GM19395 (cell line): ENCODE measurements around the gene SLC28A1.

Source experiments
- ATAC-seq: cut with Tn5 transposase; IDR thresholded peaks from one replicate; pipeline ENCODE4 v1.9.1; 2021; ENCODE audit warnings: mild to moderate bottlenecking, moderate library complexity; ENCODE audit not compliant: unreplicated experiment

The SLC28A1 gene

GRCh38 chr15:84885801-84886200 is 1.3 kb downstream of the SLC28A1 start:
- no peak for ATAC-seq

- no peak for ATAC-seq
These were observed 1.9 kb downstream of the SLC28A1 start for GRCh38 chr15:84886211-84886983.

- no peak for ATAC-seq
These were observed 2.5 kb downstream of the SLC28A1 start for GRCh38 chr15:84886984-84887299.

GRCh38 chr15:84887938-84888337 is 3.5 kb downstream of the SLC28A1 start:
- no peak for ATAC-seq

GRCh38 chr15:84888639-84889038 is 4.2 kb downstream of the SLC28A1 start:
- no peak for ATAC-seq

GRCh38 chr15:84889313-84889990 is 5.0 kb downstream of the SLC28A1 start:
- ATAC-seq = no peak

GRCh38 chr15:84889991-84890669 is 5.7 kb downstream of the SLC28A1 start:
- ATAC-seq = no peak

- ATAC-seq = no peak
These were observed 6.3 kb downstream of the SLC28A1 start for GRCh38 chr15:84890670-84891162.

- ATAC-seq = no peak
These were observed 6.9 kb downstream of the SLC28A1 start for GRCh38 chr15:84891339-84891738.

- no peak for ATAC-seq
These were observed 8.4 kb downstream of the SLC28A1 start for GRCh38 chr15:84892786-84893307.

GRCh38 chr15:84893607-84894006 is 9.1 kb downstream of the SLC28A1 start:
- ATAC-seq = no peak

- no peak for ATAC-seq
These were observed 10.4 kb downstream of the SLC28A1 start for GRCh38 chr15:84894736-84895425.

- ATAC-seq = no peak
These were observed 14.3 kb downstream of the SLC28A1 start for GRCh38 chr15:84898761-84899160.

- no peak for ATAC-seq
These were observed 15.3 kb downstream of the SLC28A1 start for GRCh38 chr15:84899750-84900149.

GRCh38 chr15:84901540-84901939 is 17.1 kb downstream of the SLC28A1 start:
- no peak for ATAC-seq

- no peak for ATAC-seq
These were observed 19.3 kb downstream of the SLC28A1 start for GRCh38 chr15:84903751-84904150.

- ATAC-seq = no peak
These were observed 20.0 kb downstream of the SLC28A1 start for GRCh38 chr15:84904419-84904818.

GRCh38 chr15:84905016-84905916 is 20.8 kb downstream of the SLC28A1 start:
- ATAC-seq = no peak

GRCh38 chr15:84907731-84908130 is 23.3 kb downstream of the SLC28A1 start:
- no peak for ATAC-seq

GRCh38 chr15:84908564-84908963 is 24.1 kb downstream of the SLC28A1 start:
- no peak for ATAC-seq
